ENCODE results near the gene DGAT2.

DGAT2 gene

DNA sequence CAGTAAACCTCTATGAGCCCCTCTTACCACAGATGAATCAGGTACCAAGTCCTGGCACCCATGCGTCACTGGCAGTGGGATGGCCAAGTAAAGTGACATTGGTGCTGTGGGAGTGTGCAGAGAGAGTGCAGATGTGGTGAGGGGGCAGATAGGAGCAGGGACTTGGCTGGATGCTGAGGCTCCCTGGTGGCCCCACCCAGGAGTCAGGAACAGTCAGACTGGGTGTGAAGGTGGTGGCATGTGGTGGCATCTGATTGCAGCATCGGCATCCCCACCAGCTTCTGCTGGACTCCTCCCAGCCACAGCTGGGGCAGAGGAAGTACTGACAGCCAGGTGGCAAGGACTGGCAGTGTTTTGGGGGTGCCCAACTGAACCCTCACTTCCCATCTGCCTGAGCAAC lies 11.4 kb downstream of the DGAT2 start:
- H2AFZ ChIP-seq (ENCODE audit: low read length) = no peak overlapping the region
- no peaks in the 10 kb centered on the region for H3K79me2 ChIP-seq (ENCODE audit: insufficient read depth, low read length)
- H3K4me2 ChIP-seq (ENCODE audit: low read length) = no peak overlapping the region
- no peaks in the 10 kb centered on the region for H3F3A ChIP-seq (ENCODE audit: insufficient read depth, low read length)
- H3K9ac ChIP-seq (ENCODE audit: low read length) = no peak overlapping the region
- H3K36me3 ChIP-seq (ENCODE audit: insufficient read depth, low read length) = no peaks in the 10 kb centered on the region
- no peaks in the 10 kb centered on the region for H3K27me3 ChIP-seq (ENCODE audit: insufficient read depth, low read length)
- no peak overlapping the region for H3K4me3 ChIP-seq (ENCODE audit: low read depth, low read length, poor library complexity, severe bottlenecking)
- H4K20me1 ChIP-seq (ENCODE audit: insufficient read depth, low read length) = no peaks in the 10 kb centered on the region
- H3K27ac ChIP-seq (ENCODE audit: low read depth, low read length, poor library complexity, severe bottlenecking) = no peak overlapping the region
- no peaks in the 10 kb centered on the region for H3K4me1 ChIP-seq (ENCODE audit: insufficient read depth, low read length, severe bottlenecking)
- H3K9me2 ChIP-seq (ENCODE audit: low read depth, low read length) = no peaks in the 10 kb centered on the region
- TF ChIP-seq, protein P1, sequence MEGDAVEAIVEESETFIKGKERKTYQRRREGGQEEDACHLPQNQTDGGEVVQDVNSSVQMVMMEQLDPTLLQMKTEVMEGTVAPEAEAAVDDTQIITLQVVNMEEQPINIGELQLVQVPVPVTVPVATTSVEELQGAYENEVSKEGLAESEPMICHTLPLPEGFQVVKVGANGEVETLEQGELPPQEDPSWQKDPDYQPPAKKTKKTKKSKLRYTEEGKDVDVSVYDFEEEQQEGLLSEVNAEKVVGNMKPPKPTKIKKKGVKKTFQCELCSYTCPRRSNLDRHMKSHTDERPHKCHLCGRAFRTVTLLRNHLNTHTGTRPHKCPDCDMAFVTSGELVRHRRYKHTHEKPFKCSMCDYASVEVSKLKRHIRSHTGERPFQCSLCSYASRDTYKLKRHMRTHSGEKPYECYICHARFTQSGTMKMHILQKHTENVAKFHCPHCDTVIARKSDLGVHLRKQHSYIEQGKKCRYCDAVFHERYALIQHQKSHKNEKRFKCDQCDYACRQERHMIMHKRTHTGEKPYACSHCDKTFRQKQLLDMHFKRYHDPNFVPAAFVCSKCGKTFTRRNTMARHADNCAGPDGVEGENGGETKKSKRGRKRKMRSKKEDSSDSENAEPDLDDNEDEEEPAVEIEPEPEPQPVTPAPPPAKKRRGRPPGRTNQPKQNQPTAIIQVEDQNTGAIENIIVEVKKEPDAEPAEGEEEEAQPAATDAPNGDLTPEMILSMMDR (IDR thresholded peaks at IDR 0.05; ENCODE audit: low read length) = no peak
- no peak for TF ChIP-seq EZH2 (IDR thresholded peaks at IDR 0.05; ENCODE audit: borderline replicate concordance, low read length)
- H3K9me3 ChIP-seq (ENCODE audit: low read length) = no peaks in the 10 kb centered on the region

DNA sequence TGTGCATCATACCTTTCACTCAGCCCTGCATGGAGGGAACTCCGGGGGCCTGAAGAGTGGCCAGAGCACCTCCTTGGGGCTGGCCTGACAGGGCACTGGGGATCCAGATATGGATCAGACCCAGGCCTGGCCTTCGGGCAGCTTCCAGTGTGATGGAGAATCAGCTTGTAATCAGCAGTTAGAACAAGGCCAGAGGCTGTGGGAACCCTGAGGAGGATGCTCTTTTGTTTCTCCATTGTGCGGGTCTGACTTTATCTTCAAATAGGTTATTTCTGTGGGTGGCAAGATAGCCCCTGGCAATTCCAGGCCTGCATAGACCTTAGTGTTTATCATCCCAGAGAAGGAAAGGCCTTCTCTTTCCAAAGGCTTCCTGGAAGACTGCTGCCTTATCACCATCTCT lies 12.3 kb downstream of the DGAT2 start:
- Histone ChIP-seq H3F3A (ENCODE audit: insufficient read depth, low read length) (no peaks in the 10 kb centered on the region), H4K20me1 (ENCODE audit: insufficient read depth, low read length) (no peaks in the 10 kb centered on the region), H3K4me1 (ENCODE audit: insufficient read depth, low read length, severe bottlenecking) (no peaks in the 10 kb centered on the region), H3K4me3 (ENCODE audit: low read depth, low read length, poor library complexity, severe bottlenecking) (no peak overlapping the region), H3K36me3 (ENCODE audit: insufficient read depth, low read length) (no peaks in the 10 kb centered on the region), H3K27ac (ENCODE audit: low read depth, low read length, poor library complexity, severe bottlenecking) (no peak overlapping the region), H3K79me2 (ENCODE audit: insufficient read depth, low read length) (no peaks in the 10 kb centered on the region), H3K27me3 (ENCODE audit: insufficient read depth, low read length) (no peaks in the 10 kb centered on the region), H3K9ac (ENCODE audit: low read length) (no peak overlapping the region), H3K9me2 (ENCODE audit: low read depth, low read length) (no peaks in the 10 kb centered on the region), H3K9me3 (ENCODE audit: low read length) (no peaks in the 10 kb centered on the region), H3K4me2 (ENCODE audit: low read length) (no peak overlapping the region), H2AFZ (ENCODE audit: low read length) (no peak overlapping the region)
- TF ChIP-seq, protein P1 (IDR thresholded peaks at IDR 0.05; ENCODE audit: low read length) = no peak
- no peak for TF ChIP-seq EZH2 (IDR thresholded peaks at IDR 0.05; ENCODE audit: borderline replicate concordance, low read length)

DNA sequence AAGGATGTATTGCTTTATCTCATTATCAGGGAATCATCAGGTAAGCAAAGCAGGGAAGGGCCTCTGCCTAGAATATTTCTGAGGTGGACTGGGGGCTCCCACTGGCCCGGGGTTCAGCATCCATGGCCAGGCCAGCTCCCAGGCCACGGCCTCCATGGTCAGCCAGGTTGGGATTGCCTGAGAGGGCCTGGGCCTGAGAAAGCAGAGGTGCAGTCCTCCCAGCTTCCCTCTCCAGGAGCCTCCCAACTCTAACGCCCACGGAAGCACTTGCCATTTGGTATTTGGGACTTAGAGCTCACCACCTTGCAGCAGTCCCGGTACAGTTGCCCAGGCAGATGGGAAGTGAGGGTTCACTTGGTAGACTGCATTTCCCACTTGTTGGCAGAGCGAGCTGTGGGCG lies 12.7 kb downstream of the DGAT2 start:
- Histone ChIP-seq H3K4me2 (ENCODE audit: low read length) (no peak overlapping the region), H3K9me2 (ENCODE audit: low read depth, low read length) (no peaks in the 10 kb centered on the region), H3K79me2 (ENCODE audit: insufficient read depth, low read length) (no peaks in the 10 kb centered on the region), H3K9ac (ENCODE audit: low read length) (no peak overlapping the region), H3K4me3 (ENCODE audit: low read depth, low read length, poor library complexity, severe bottlenecking) (no peak overlapping the region), H2AFZ (ENCODE audit: low read length) (no peak overlapping the region), H3K27ac (ENCODE audit: low read depth, low read length, poor library complexity, severe bottlenecking) (no peak overlapping the region), H3K9me3 (ENCODE audit: low read length) (no peaks in the 10 kb centered on the region), H3K36me3 (ENCODE audit: insufficient read depth, low read length) (no peaks in the 10 kb centered on the region), H3F3A (ENCODE audit: insufficient read depth, low read length) (no peaks in the 10 kb centered on the region), H3K27me3 (ENCODE audit: insufficient read depth, low read length) (no peaks in the 10 kb centered on the region), H3K4me1 (ENCODE audit: insufficient read depth, low read length, severe bottlenecking) (no peaks in the 10 kb centered on the region), H4K20me1 (ENCODE audit: insufficient read depth, low read length) (no peaks in the 10 kb centered on the region)
- TF ChIP-seq, protein P1 (IDR thresholded peaks at IDR 0.05; ENCODE audit: low read length) = no peak

Measured in OCI-LY1 (cell line).